A204.1 (cell line): ENCODE measurements around the gene RPP14.
"Not testable (repeated sequence)": the region's sequence is repeated elsewhere in the genome, so short reads cannot be mapped to it uniquely, and the experiment has no call there.

Experiments used
- FAIRE-seq: peaks from 2 replicates; lab custom pipeline; 2012; peaks lifted over from hg19 to GRCh38; lab: Jason Lieb, UNC

Gene RPP14

GRCh38 chr3:58332575-58333188 lies 26.6 kb downstream of the RPP14 start, which contains the start of gene PXK:
Gene PXK, plus strand, starts transcription at chr3:58332892. Its CDS starts 97 bp downstream, at chr3:58332989.
- FAIRE-seq = no peak

GRCh38 chr3:58333206-58334012 lies 27.4 kb downstream of the RPP14 start:
- FAIRE-seq = no peak

- FAIRE-seq = no peak
Measured at GRCh38 chr3:58334013-58334321, 27.9 kb downstream of the RPP14 start.

GRCh38 chr3:58334506-58334884 lies 28.4 kb downstream of the RPP14 start:
- no peak for FAIRE-seq

- FAIRE-seq = no peak
Measured at GRCh38 chr3:58335652-58335947, 29.6 kb downstream of the RPP14 start.

- no peak for FAIRE-seq
Measured at GRCh38 chr3:58336135-58336882, 30.3 kb downstream of the RPP14 start.

- FAIRE-seq = no peak
Measured at GRCh38 chr3:58337190-58337589, 31.1 kb downstream of the RPP14 start.

GRCh38 chr3:58339146-58339545 lies 33.1 kb downstream of the RPP14 start:
- FAIRE-seq = not testable (repeated sequence)

- no peak for FAIRE-seq
Measured at GRCh38 chr3:58340594-58341244, 34.7 kb downstream of the RPP14 start.

- FAIRE-seq = no peak
Measured at GRCh38 chr3:58341376-58341775, 35.3 kb downstream of the RPP14 start.

- no peak for FAIRE-seq
Measured at GRCh38 chr3:58342676-58343075, 36.6 kb downstream of the RPP14 start.

- no peak for FAIRE-seq
Measured at GRCh38 chr3:58345457-58345856, 39.4 kb downstream of the RPP14 start.

- FAIRE-seq = no peak
Measured at GRCh38 chr3:58346368-58346767, 40.3 kb downstream of the RPP14 start.

- no peak for FAIRE-seq
Measured at GRCh38 chr3:58347984-58348383, 41.9 kb downstream of the RPP14 start.

- no peak for FAIRE-seq
Measured at GRCh38 chr3:58349792-58350626, 44.0 kb downstream of the RPP14 start.

GRCh38 chr3:58350627-58351013 lies 44.6 kb downstream of the RPP14 start:
- no peak for FAIRE-seq

GRCh38 chr3:58351920-58352319 lies 45.9 kb downstream of the RPP14 start:
- no peak for FAIRE-seq

- no peak for FAIRE-seq
Measured at GRCh38 chr3:58352626-58353025, 46.6 kb downstream of the RPP14 start.

GRCh38 chr3:58353722-58354553 lies 47.9 kb downstream of the RPP14 start:
- no peak for FAIRE-seq

- FAIRE-seq = no peak
Measured at GRCh38 chr3:58355179-58355578, 49.1 kb downstream of the RPP14 start.

- no peak for FAIRE-seq
Measured at GRCh38 chr3:58356054-58356453, 50.0 kb downstream of the RPP14 start.
